GM04504 (cell line): ENCODE results near the gene COPG2.
A peak's percentile ranks its signal among the peaks of the same experiment; 100 is the strongest.

ENCODE experiments used
- DNase-seq: peaks from one replicate; pipeline ENCODE4 v3.0.0-alpha.2; 2012; ENCODE audit warnings: low read depth

Gene COPG2

GRCh38 chr7:130473876-130474275, 194.7 kb downstream of the COPG2 start:
- no peak for DNase-seq

GRCh38 chr7:130473289-130473688, 195.3 kb downstream of the COPG2 start:
- no peak for DNase-seq

GRCh38 chr7:130471974-130472373, 196.6 kb downstream of the COPG2 start:
- DNase-seq: no peak

GRCh38 chr7:130468612-130469011, 199.9 kb downstream of the COPG2 start:
- no peak for DNase-seq

GRCh38 chr7:130463553-130464434, 204.8 kb downstream of the COPG2 start:
- DNase-seq: no peak

GRCh38 chr7:130461272-130461671, 207.3 kb downstream of the COPG2 start:
- peak; percentile 24 for DNase-seq

- no peak for DNase-seq
These were observed 210.3 kb downstream of the COPG2 start for GRCh38 chr7:130458257-130458656.
